H9 (cell line): Measurements from ENCODE around the gene ARRB1. TPM values are rescaled to one million over a fixed set of nuclear protein-coding genes. Genes with fewer than 3 reads are reported as not detected.
A peak's percentile ranks its signal among the peaks of the same experiment; 100 is the strongest.

Experiments used
- DNase-seq: peaks from one replicate; pipeline ENCODE4 v3.0.0-alpha.2; 2017
- H2AFZ ChIP-seq: one replicate; pipeline ENCODE4 v1.6.1; 2013; ENCODE audit warnings: mild to moderate bottlenecking, low read length, control low read depth, moderate library complexity
- H2AK5ac ChIP-seq: 2 replicates; pipeline ENCODE4 v1.6.1; 2013; ENCODE audit warnings: low read length, control low read depth, mixed read lengths; ENCODE audit not compliant: insufficient read length
- H2BK120ac ChIP-seq: one replicate; pipeline ENCODE4 v1.6.1; 2013; ENCODE audit warnings: low read depth, mild to moderate bottlenecking, low read length, control low read depth, inconsistent platforms; ENCODE audit not compliant: poor library complexity, severe bottlenecking
- H2BK12ac ChIP-seq: 2 replicates; pipeline ENCODE4 v1.6.1; 2013; ENCODE audit warnings: low read length, control low read depth, mixed read lengths, low read depth; ENCODE audit not compliant: insufficient read length
- H2BK15ac ChIP-seq: 2 replicates; pipeline ENCODE4 v1.6.1; 2013; ENCODE audit warnings: low read depth, low read length, control low read depth
- H2BK20ac ChIP-seq: one replicate; pipeline ENCODE4 v1.6.1; 2013; ENCODE audit warnings: low read depth, mild to moderate bottlenecking, low read length, control low read depth, inconsistent platforms; ENCODE audit not compliant: poor library complexity, severe bottlenecking
- H2BK5ac ChIP-seq: 2 replicates; pipeline ENCODE4 v1.6.1; 2013; ENCODE audit warnings: low read length, control low read depth, mixed read lengths; ENCODE audit not compliant: insufficient read length
- H3K14ac ChIP-seq: 2 replicates; pipeline ENCODE4 v1.6.1; 2013; ENCODE audit warnings: low read length, control low read depth; ENCODE audit not compliant: insufficient read depth
- H3K18ac ChIP-seq: 2 replicates; pipeline ENCODE4 v1.6.1; 2013; ENCODE audit warnings: low read depth, mild to moderate bottlenecking, mixed read lengths, low read length, control low read depth; ENCODE audit not compliant: insufficient read length
- H3K23ac ChIP-seq: 2 replicates; pipeline ENCODE4 v1.6.1; 2013; ENCODE audit warnings: low read length, control low read depth, mixed read lengths, low read depth; ENCODE audit not compliant: insufficient read length
- H3K23me2 ChIP-seq: 2 replicates; pipeline ENCODE4 v1.6.1; 2013; ENCODE audit warnings: low read depth, mild to moderate bottlenecking, mixed read lengths, low read length, control low read depth; ENCODE audit not compliant: insufficient read length, poor library complexity, severe bottlenecking
- H3K27ac ChIP-seq: 2 replicates; pipeline ENCODE4 v1.5.1; 2013; ENCODE audit warnings: low read length, control low read depth, mixed read lengths, low read depth; ENCODE audit not compliant: insufficient read length
- H3K27me3 ChIP-seq: 2 replicates; pipeline ENCODE4 v1.6.1; 2013; ENCODE audit warnings: low read length, control low read depth, inconsistent platforms; ENCODE audit not compliant: insufficient read depth
- H3K4ac ChIP-seq: 2 replicates; pipeline ENCODE4 v1.6.1; 2013; ENCODE audit warnings: low read depth, mild to moderate bottlenecking, control low read depth, inconsistent platforms, low read length, moderate library complexity
- H3K4me1 ChIP-seq: 2 replicates; pipeline ENCODE4 v1.6.1; 2013; ENCODE audit warnings: low read length, control low read depth, inconsistent platforms; ENCODE audit not compliant: insufficient read depth
- H3K4me2 ChIP-seq: 2 replicates; pipeline ENCODE4 v1.6.1; 2013; ENCODE audit warnings: low read length, control low read depth, mixed read lengths; ENCODE audit not compliant: insufficient read length, insufficient read depth
- H3K56ac ChIP-seq: 2 replicates; pipeline ENCODE4 v1.6.1; 2013; ENCODE audit warnings: low read depth, mild to moderate bottlenecking, mixed read lengths, low read length, control low read depth; ENCODE audit not compliant: insufficient read length
- H3K79me1 ChIP-seq: 2 replicates; pipeline ENCODE4 v1.6.1; 2013; ENCODE audit warnings: low read depth, mild to moderate bottlenecking, moderate library complexity, low read length, control low read depth, inconsistent platforms; ENCODE audit not compliant: insufficient read depth, poor library complexity, severe bottlenecking
- H3K79me2 ChIP-seq: 2 replicates; pipeline ENCODE4 v1.6.1; 2013; ENCODE audit warnings: low read length, control low read depth, inconsistent platforms; ENCODE audit not compliant: insufficient read depth
- H3K9ac ChIP-seq: 2 replicates; pipeline ENCODE4 v1.6.1; 2013; ENCODE audit warnings: low read length, control low read depth, mixed read lengths; ENCODE audit not compliant: insufficient read length; ENCODE audit errors: extremely low read depth
- H3K9me3 ChIP-seq: one replicate; pipeline ENCODE4 v1.6.1; 2013; ENCODE audit warnings: low read depth, low read length, inconsistent platforms; ENCODE audit not compliant: control insufficient read depth
- H3T11ph ChIP-seq: one replicate; pipeline ENCODE4 v1.6.1; 2013; ENCODE audit warnings: mild to moderate bottlenecking, low read length, control low read depth, inconsistent platforms
- H4K20me1 ChIP-seq: one replicate; pipeline ENCODE4 v1.6.1; 2013; ENCODE audit not compliant: control insufficient read depth, insufficient read length, insufficient read depth
- H4K5ac ChIP-seq: 2 replicates; pipeline ENCODE4 v1.6.1; 2013; ENCODE audit warnings: low read depth, mild to moderate bottlenecking, mixed read lengths, low read length, control low read depth; ENCODE audit not compliant: insufficient read length
- H4K8ac ChIP-seq: replicated peaks from 2 replicates; pipeline ENCODE4 v1.6.1; 2013; ENCODE audit warnings: low read length, control low read depth, mixed read lengths, low read depth; ENCODE audit not compliant: insufficient read length
- H4K91ac ChIP-seq: 2 replicates; pipeline ENCODE4 v1.6.1; 2013; ENCODE audit warnings: low read depth, mild to moderate bottlenecking, moderate library complexity, mixed read lengths, low read length, control low read depth; ENCODE audit not compliant: insufficient read length
- H3K27ac Mint-ChIP-seq, 3 experiments: 2 replicates in 2 of 3; 3 replicates in 1 of 3; pipeline ENCODE4 v1.8.0; 2020 to 2021; ENCODE audit warnings: mixed read lengths in 3 of 3, mild to moderate bottlenecking in 1 of 3, moderate library complexity in 1 of 3
- H3K27me3 Mint-ChIP-seq: 2 replicates; pipeline ENCODE4 v1.8.0; 2021; ENCODE audit warnings: low read depth, mild to moderate bottlenecking, moderate library complexity, mixed read lengths
- H3K36me3 Mint-ChIP-seq, 3 experiments: 2 replicates in 2 of 3; 3 replicates in 1 of 3; pipeline ENCODE4 v1.8.0; 2020 to 2021; ENCODE audit warnings: low read depth in 3 of 3, mixed read lengths in 3 of 3; ENCODE audit not compliant: insufficient read depth in 1 of 3
- H3K4me1 Mint-ChIP-seq, 2 experiments: 2 replicates each; pipeline ENCODE4 v1.8.0; 2020; ENCODE audit warnings: mixed read lengths in 2 of 2
- H3K4me3 Mint-ChIP-seq, 2 experiments: 2 replicates in 1 of 2; 3 replicates in 1 of 2; pipeline ENCODE4 v1.8.0; 2020 to 2021; ENCODE audit warnings: mild to moderate bottlenecking in 2 of 2, mixed read lengths in 2 of 2, moderate library complexity in 1 of 2
- H3K9me3 Mint-ChIP-seq, 2 experiments: 2 replicates in 1 of 2; 3 replicates in 1 of 2; pipeline ENCODE4 v1.8.0; 2020; ENCODE audit warnings: mild to moderate bottlenecking in 2 of 2, mixed read lengths in 2 of 2, moderate library complexity in 1 of 2
- CTCF ChIP-seq: fragments of 200-600 bp; sonication (generic); conservative IDR thresholded peaks from 3 replicates; pipeline ENCODE4 v1.8.0; 2021; ENCODE audit warnings: antibody characterized with exemption, mild to moderate bottlenecking
- WGBS: extraction: QIAGEN DNeasy Blood & Tissue Kit; methylation state at CpG from one replicate; pipeline ENCODE4 v1.1.7; 2013; ENCODE audit warnings: missing lambda C conversion rate, low lambda C conversion rate, mixed read lengths; ENCODE audit not compliant: insufficient read length; ENCODE audit errors: extremely low coverage; 5-methylcytosine and 5-hydroxymethylcytosine counted together
- total RNA-seq: library from RNA; stranded (reverse); gene quantifications from 2 replicates; pipeline ENCODE4 v1.2.1, GENCODE V29; 2021

The ARRB1 gene
- total RNA-seq, 1 experiment from 2014 or later: 20.6 TPM

DNA sequence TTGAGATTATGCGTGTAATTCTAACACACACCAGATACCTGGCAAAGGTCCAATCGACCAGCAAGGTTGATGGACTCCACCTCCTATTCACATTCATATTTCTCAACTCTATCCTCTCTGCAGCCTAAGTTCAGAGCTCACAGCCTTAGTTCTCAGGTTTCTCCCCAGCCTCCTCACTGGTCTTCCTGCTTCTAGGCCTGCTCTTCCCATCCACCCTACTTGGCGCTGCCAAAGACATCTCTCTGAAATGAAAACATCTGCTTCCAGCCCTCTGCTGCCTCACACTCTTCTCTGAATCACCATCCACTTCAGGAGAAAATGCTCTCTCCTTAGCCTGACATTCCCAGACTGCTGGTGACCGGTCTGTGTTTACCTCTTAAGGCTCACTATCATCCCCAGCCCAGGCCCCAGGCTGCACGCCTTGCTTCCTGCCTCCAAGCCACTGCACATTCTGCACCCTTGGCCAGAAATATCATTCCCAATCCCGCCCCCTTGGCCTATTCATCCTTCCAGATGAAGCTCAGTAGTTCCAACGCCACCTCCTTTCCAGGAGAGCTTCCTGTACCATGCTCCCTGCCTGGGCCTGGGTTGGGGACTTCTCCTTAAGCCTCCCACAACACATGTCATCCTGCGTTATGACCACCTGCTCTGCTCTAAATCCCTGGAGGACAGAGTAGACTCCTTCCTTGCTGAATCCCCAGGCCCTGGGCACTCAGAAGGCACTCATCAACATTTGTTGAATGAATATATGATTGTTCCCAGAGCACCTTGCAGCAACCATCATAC lies 3.5 kb downstream of the ARRB1 start:
- H3K4me1 Mint-ChIP-seq: peaks cover 73 to 80% of the 10 kb centered on the region in 2 experiments
- H3K9ac ChIP-seq: no peak overlapping the region
- no peak overlapping the region for H3K27ac ChIP-seq
- H3K4ac ChIP-seq: no peak overlapping the region
- H3K4me2 ChIP-seq: no peak overlapping the region
- no peaks in the 10 kb centered on the region for H3K79me1 ChIP-seq
- H3K23ac ChIP-seq: no peak overlapping the region
- H3K27me3 Mint-ChIP-seq: peaks cover 9% of the 10 kb centered on the region
- no peak overlapping the region for H3K14ac ChIP-seq
- peaks cover 17% of the 10 kb centered on the region for H3K4me1 ChIP-seq
- no peak overlapping the region for H2AK5ac ChIP-seq
- no peak overlapping the region for H2BK5ac ChIP-seq
- no peak overlapping the region for H2BK15ac ChIP-seq
- no peak overlapping the region for H4K5ac ChIP-seq
- H3K23me2 ChIP-seq: peaks cover 10% of the 10 kb centered on the region
- H3K36me3 Mint-ChIP-seq: no peaks in the 10 kb centered on the region; a peak in 1 of 7 replicates
- H3K9me3 Mint-ChIP-seq: no peaks in the 10 kb centered on the region; a peak in 1 of 5 replicates
- H2BK12ac ChIP-seq: no peak overlapping the region
- H3K27ac Mint-ChIP-seq: peak overlapping the region in 1 of 3 experiments; percentile 2; a peak in 3 of 7 replicates
- H2AFZ ChIP-seq: no peak overlapping the region
- no peak overlapping the region for H2BK120ac ChIP-seq
- H3K27me3 ChIP-seq: peaks cover 2% of the 10 kb centered on the region; the same call in 1 of the 2 replicates
- TF ChIP-seq CTCF: no peak
- H3K56ac ChIP-seq: no peak overlapping the region
- no peak overlapping the region for H3T11ph ChIP-seq
- no peaks in the 10 kb centered on the region for H3K9me3 ChIP-seq
- no peak overlapping the region for H3K4me3 Mint-ChIP-seq
- H3K79me2 ChIP-seq: no peaks in the 10 kb centered on the region; the same call in 1 of the 2 replicates
- no CpG with 5 or more reads among the region's 8 CpGs for WGBS
- H4K8ac ChIP-seq: no peak overlapping the region
- no peak overlapping the region for H2BK20ac ChIP-seq
- no peak overlapping the region for H3K18ac ChIP-seq
- H4K20me1 ChIP-seq: no peaks in the 10 kb centered on the region
- DNase-seq: peak; percentile 30
- no peak overlapping the region for H4K91ac ChIP-seq
